Kasumi-1 (cell line): ENCODE measurements around the gene SMIM20.
"Not testable (repeated sequence)": the region's sequence is repeated elsewhere in the genome, so short reads cannot be mapped to it uniquely, and the experiment has no call there.

Experiments used
- DNase-seq, 2 experiments: peaks; one replicate each; lab custom pipeline; 2025; lab: John Stamatoyannopoulos, UW

Gene SMIM20

GRCh38 chr4:25890571-25891485 is 23.2 kb upstream of the SMIM20 start:
- DNase-seq: no peak

DNA sequence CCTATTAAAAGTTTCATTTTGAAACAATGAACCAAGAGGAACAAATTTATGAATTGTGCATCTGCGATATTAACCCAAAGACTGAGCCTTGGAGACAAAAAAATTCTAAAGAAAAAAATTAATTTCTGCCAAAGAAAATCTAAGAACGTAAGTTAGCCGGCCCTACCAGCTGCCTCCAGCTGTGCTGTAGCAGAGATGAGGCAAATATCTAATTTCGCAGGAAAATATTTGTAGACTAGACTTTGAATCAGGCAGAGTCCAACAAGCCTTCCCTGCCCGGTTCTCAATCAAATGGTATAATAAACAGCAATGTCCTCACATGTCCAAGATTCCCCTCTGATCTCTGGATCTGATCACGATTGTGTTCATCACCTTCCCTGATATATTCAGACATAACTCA is 21.2 kb upstream of the SMIM20 start:
- DNase-seq: no peak

DNA sequence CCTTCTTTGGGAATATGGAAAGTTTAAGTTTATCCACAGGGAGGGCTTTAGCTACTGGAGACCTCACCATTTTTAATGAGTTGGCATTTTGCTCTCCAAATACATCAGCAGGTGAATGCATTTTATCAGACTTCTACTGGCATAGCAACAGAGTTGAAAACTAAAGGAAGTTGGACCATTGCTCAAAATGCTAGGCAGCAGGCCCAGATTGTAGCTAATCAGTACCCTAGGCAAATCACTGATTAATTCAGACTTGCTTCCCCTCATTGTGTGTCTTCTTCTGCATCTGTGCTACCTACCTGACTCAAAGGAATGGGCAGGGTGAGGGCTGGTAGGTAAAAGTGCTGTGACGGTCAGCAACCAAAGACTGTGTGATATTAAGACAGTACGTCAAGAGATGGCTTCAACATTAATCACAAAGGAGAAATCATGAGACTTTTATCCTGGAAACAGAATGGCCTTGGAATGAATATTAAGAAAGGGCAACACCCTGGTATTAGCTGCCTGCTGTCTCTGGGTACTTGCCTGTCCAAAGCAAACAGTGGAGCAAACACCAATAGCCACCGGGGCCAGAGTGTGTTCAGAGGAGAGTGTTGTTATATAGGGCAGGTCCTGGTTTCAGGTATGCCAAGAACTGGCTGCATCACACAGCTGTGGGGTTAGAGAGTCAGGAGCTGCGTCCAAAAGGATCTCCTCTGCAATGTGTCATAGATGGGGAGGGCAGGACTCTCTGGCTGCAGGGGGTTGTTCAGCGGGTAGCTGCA is 17.1 kb upstream of the SMIM20 start:
- DNase-seq: no peak

GRCh38 chr4:25900310-25900709 is 13.7 kb upstream of the SMIM20 start:
- DNase-seq: no peak

DNA sequence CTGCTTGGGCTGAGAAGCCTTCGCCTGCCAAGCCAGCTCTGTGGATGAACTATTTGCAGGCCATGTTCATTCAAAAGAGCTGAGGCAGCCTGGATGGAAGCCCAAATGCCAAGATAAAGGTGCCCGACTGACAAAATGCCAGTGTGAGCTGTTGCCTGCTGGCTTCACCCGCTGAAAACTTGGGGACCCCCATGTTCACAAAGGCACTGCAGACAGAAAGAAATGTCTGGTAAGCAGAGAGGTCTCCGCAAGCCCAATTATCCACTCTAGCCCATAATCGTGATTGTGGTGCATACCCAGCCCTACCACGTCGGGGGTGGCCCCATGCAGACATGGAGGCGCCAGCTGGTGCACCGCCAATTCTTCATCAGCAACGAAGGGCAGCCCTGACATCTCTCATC is 13.0 kb upstream of the SMIM20 start:
- DNase-seq: no peak

- DNase-seq: no peak
These were observed 9.9 kb upstream of the SMIM20 start for GRCh38 chr4:25903900-25904747.

GRCh38 chr4:25904748-25905082 is 9.3 kb upstream of the SMIM20 start:
- no peak for DNase-seq

DNA sequence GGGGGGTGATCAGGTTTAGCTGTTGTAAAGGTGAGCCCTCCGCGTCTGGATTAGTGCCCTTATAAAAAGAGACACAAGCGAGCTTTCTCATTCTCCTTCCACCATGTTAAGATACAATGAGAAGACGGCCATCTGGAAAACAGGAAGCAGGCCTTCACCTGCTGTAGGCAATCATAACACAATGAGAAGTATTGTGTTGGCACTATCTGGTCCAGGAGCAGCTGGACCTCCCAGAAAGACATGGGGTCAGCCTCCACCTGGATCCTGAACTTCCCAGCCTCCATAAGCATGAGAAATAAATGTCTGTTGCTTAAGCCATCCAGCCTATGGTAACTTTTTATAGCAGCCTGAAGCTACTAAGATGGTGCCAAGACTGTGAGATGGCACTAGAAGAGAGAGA is 8.6 kb upstream of the SMIM20 start:
- DNase-seq: no peak

DNA sequence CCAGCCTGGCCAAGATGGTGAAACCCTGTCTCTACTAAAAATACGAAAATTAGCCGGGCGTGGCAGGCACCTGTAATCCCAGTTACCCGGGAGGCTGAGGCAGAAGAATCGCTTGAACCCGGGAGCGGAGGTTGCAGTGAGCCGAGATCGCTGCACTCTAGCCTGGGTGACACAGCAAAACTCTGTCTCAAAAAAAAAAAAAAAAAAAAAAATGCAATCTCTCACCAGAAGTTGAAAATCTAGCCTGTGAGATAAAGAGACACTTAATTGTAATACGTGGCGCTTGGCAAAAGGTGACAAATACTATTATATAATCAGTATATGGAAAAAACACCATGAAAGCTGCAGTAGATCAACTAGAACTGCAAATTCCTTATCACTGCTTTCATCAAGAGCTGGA is 7.9 kb upstream of the SMIM20 start:
- not testable (repeated sequence) for DNase-seq

DNA sequence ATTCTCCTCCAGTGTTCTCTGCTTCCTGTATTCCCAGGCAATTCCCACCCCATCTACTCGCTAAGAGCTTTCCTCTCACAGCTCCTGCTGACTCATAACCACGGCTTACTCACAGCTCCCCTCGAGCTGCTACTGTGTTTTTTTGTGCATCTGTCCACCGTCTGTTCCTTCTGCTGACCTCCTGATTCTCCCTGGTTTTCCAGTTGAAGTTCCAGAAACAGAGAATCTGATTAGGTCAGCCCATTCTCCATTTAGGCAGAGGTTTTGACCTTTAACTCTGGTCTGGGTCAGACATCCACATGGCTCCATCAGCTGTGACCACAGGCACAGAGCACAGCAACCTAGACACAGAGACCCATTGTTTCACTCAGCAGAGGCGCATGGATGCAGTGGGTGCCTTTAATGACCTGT is 5.5 kb upstream of the SMIM20 start:
- peak in 1 of 2 experiments; percentile 8 for DNase-seq

DNA sequence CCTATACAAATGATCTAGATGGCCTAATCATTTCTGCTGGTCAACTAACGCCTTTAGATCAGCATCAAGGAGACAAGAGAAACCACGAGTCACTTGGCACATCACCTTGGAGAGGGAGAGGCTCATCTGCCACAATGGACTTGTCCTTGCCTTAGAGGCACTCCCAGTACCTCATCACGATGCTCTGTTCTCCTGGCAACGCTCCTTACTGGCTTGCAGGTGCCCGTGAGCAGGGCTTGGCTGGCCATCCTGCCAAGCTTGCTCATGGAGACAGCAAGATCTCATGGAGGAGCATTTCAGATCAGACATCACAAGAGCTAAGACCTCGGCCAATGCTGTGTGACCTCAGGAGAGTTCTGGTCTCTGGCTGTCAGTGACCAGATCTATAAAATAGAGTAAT is 2.7 kb upstream of the SMIM20 start:
- DNase-seq: no peak

DNA sequence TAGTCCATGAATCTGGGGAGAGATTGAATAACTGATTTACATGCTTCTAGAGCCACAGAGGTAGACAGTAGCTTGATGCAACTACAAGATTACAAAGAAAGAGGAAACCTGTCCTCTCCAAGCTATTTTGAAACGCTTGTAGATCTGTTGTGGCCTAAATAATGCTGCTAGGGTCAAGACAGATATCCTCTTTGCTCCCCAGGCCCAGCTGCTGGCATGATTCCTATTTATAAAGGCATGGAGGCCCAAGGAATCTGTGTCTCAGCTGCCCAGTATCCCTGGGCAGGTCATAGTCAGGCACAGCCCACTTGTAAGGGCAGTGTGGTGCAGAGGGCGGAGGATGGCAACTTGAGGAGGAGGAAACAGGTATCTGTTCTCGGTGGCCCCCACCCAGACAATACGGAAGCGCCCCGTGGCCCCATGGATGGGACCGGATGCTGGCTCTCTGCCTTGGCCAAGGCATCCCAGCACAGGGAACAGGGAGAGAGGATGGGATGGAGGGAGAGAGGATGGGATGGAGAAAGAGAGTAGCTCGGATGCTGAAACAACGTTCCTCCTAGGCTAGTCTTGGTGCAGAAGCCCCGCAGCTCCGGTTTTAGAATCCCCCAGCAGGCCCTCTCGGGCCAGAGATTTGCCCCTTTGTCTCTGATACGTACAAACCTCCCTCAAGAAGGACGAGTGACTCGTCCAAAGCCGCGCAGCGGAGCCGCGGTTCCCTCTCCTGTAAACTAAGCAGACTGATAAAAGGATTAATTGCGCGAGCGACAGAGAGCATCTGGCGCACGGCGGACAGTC is 767 bp upstream of the SMIM20 start:
- DNase-seq: peak; percentile 3 to 31

DNA sequence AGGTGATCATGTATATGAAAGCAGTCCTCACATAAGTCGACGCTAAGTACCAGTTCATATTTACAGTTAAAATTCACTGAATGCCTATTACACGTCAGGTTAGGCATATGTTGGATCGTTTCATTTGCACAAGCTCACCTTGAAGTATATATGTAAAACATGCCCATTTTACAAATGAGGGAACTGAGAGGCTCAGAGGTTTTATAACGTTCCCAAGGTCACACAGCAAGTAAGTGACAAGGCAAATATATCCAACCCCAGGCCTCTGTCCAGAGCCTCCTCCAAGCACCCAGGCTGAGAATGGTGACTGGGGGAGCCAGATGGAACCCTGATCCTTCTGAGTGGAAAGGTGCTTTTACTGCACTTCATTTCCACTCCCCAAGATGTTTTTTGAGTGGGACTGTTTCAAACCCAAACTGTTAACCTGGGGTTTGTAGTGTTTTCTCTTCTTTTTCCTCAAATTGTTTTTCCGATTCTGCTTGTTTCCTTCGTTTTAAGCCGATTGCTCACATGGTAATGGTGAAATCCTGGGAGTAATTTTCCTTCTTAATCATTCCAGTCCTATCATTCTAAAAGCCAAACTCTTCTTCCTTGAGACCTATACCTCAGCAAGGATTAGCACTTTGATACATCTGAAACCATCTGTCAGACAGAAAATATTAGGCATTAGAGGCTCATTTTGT is 791 bp downstream of the SMIM20 start:
- no peak for DNase-seq

DNA sequence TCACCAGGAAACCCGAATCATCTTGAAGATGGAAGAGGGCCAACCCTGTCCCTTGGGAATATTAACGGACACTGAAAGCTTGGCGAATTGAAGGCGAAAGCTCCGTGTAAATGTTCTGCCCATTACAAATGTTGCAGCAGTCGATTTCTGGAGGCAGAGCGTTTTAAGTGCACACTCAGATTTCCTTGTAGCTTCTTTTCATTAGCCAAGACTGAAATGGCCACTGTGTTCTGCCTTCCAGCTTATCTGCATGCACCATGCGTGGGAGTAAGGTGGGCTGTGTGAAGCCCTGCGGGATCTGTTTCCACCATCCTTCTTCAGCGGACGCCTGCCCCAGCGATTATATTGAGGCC is 1.3 kb downstream of the SMIM20 start:
- no peak for DNase-seq

- DNase-seq: no peak
These were observed 2.9 kb downstream of the SMIM20 start for GRCh38 chr4:25916870-25917269.

DNA sequence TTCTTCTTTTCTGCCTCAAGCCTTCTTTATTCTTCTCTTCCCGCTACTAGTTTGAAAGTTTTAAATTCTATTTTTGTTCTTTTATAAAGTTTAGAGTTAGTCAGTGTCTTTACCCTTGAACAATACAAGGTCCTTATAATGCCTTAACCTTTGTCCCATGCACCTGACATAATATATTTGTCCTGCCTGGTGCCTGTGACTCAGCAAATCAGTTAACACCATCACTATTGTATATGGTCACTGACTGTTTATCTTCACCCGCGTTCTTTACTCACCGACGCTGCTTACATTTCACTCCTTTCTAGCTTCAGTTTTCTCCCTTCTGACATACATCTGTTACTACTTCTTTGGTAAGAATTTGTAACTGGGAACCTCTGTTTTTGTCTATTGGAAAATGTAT is 5.7 kb downstream of the SMIM20 start:
- no peak for DNase-seq

DNA sequence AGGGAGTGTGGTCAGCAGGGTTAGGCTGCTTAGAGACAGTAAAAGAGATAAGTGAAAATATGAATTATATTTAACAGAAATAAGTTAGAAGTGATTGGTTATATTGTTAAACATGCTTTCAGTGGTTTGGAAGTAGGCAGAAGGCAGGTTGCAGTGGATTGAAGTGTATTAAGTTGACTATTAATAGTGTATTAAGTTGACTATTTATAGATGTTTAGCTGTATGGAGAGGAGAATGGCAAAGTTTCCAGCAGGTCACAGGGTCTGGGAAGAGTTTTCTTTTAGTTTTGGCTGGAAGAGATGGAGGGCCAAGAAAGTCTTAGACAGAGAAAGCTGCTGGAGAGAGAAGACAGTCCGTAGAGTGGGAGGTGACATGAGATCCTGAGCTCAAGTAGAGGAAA is 7.9 kb downstream of the SMIM20 start:
- no peak for DNase-seq

- no peak for DNase-seq
These were observed 8.9 kb downstream of the SMIM20 start for GRCh38 chr4:25922812-25923369.

DNA sequence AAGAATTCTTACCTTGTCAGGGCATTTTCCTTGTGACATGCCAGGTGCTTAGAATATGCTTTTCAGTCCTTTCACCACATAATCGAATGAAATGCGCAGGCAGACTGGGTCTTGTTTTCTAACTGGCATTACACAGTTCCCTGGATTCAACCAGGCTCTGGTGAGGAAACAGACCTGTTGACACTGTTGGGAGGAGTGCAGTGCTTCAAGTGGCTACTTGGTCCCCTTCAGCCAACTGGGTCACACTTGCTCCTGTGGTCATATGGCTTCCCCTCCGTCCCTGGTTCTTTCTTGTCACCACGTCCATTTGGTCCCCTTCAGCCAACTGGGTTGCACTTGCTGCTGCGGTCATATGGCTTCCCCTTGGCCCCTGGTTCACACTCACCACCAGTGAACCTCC is 9.7 kb downstream of the SMIM20 start:
- DNase-seq: no peak

DNA sequence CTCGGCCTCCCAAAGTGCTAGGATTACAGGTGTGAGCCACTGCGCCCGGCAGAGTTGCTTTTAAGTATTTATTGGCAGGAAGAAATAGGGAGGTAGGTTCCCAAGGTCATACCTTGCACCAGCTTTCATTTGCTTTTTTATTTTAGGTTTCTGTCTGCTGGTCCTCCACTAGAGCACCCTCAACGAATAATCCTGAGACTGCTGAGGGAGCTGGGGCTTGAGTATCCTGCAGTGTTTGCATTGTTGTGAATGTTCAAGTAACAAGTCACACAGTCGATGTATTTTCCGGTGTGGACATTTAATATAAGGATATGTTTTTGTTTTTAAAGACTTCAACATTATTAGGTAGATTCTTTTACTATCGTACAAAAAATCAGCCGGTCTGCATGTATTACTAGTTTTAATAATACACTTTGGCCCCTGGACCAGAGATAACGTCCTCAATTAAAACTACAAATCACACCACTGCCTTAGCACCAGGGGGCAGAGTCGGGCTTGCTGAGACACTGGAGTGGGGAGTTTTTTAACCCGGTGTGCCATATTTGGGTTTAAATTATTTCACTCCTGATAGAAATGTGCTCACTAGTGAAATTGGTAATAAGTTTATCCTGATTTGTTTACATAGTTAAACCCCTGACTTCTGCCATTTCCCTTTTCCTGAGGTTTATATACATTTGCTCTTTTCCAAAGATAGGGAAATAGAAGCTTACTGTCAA is 11.6 kb downstream of the SMIM20 start:
- DNase-seq: peak; percentile 67 to 75
